HG03342 (cell line): ENCODE data around the gene AQP12A.
"Not testable (repeated sequence)": the region's sequence is repeated elsewhere in the genome, so short reads cannot be mapped to it uniquely, and the experiment has no call there.

ENCODE experiments used
- ATAC-seq: cut with Tn5 transposase; IDR thresholded peaks from one replicate; pipeline ENCODE4 v1.9.1; 2021; ENCODE audit warnings: mild to moderate bottlenecking, moderate library complexity; ENCODE audit not compliant: unreplicated experiment

AQP12A gene

GRCh38 chr2:240687741-240688552, 3.7 kb upstream of the AQP12A start:
- no peak for ATAC-seq

- ATAC-seq: no peak
These were observed 3.1 kb upstream of the AQP12A start for GRCh38 chr2:240688553-240688919.

GRCh38 chr2:240689975-240690374, 1.7 kb upstream of the AQP12A start:
- ATAC-seq: no peak

- not testable (repeated sequence) for ATAC-seq
These were observed 1.1 kb upstream of the AQP12A start for GRCh38 chr2:240690421-240691074.

- not testable (repeated sequence) for ATAC-seq
These were observed 615 bp upstream of the AQP12A start for GRCh38 chr2:240691075-240691427.

- not testable (repeated sequence) for ATAC-seq
These were observed 1.2 kb downstream of the AQP12A start for GRCh38 chr2:240692583-240693561.

GRCh38 chr2:240694304-240694703, 2.6 kb downstream of the AQP12A start:
- not testable (repeated sequence) for ATAC-seq

GRCh38 chr2:240695593-240695992, 3.9 kb downstream of the AQP12A start:
- ATAC-seq: not testable (repeated sequence)

GRCh38 chr2:240696469-240696868, 4.8 kb downstream of the AQP12A start:
- ATAC-seq: not testable (repeated sequence)

- ATAC-seq: not testable (repeated sequence)
These were observed 7.3 kb downstream of the AQP12A start for GRCh38 chr2:240698852-240699561.

GRCh38 chr2:240699835-240700234, 8.2 kb downstream of the AQP12A start:
- not testable (repeated sequence) for ATAC-seq

GRCh38 chr2:240700616-240701015, 8.9 kb downstream of the AQP12A start:
- ATAC-seq: not testable (repeated sequence)

- ATAC-seq: no peak
These were observed 9.5 kb downstream of the AQP12A start for GRCh38 chr2:240701091-240701735.

GRCh38 chr2:240701736-240702639, 10.3 kb downstream of the AQP12A start:
- no peak for ATAC-seq

GRCh38 chr2:240702640-240703011, 11.0 kb downstream of the AQP12A start:
- no peak for ATAC-seq

GRCh38 chr2:240703417-240704341, 12.0 kb downstream of the AQP12A start:
- no peak for ATAC-seq

GRCh38 chr2:240704651-240705050, 13.0 kb downstream of the AQP12A start:
- ATAC-seq: no peak

GRCh38 chr2:240705204-240705791, 13.6 kb downstream of the AQP12A start:
- no peak for ATAC-seq
